H1 (cell line): ENCODE results near the gene SECISBP2L. TPM values are rescaled to one million over a fixed set of nuclear protein-coding genes. Genes with fewer than 3 reads are reported as not detected.

Experiments used
- CTCF ChIA-PET: fragments of 300-600 bp; sonication (Branson Sonifier 250); formaldehyde crosslinking; loops from one replicate; lab custom pipeline; 2021; ENCODE audit not compliant: partially characterized antibody; lab: Charles Lee
- POLR2A ChIA-PET: fragments of 300-600 bp; sonication (Branson Sonifier 250); formaldehyde crosslinking; loops from one replicate; lab custom pipeline; 2021; ENCODE audit warnings: inconsistent platforms; ENCODE audit not compliant: partially characterized antibody; lab: Charles Lee
- DNase-seq, 2 experiments: peaks; one replicate each; pipeline versions ENCODE4 v3.0.0 to v3.0.0-alpha.2; 2010 to 2022; ENCODE audit warnings: low spot score in 2 of 2, low read depth in 1 of 2, mixed read lengths in 1 of 2
- FAIRE-seq: peaks from 2 replicates; lab custom pipeline; 2011; peaks lifted over from hg19 to GRCh38; lab: Jason Lieb, UNC
- H2AFZ ChIP-seq: 2 replicates; pipeline ENCODE4 v1.8.1; 2012; ENCODE audit warnings: low read length, inconsistent platforms
- H2AK5ac ChIP-seq: 2 replicates; pipeline ENCODE4 v1.6.1; 2013; ENCODE audit warnings: low read depth, low read length
- H2BK120ac ChIP-seq: replicated peaks from 2 replicates; pipeline ENCODE3; 2013; ENCODE audit warnings: low read depth, low read length, inconsistent platforms
- H2BK12ac ChIP-seq: 2 replicates; pipeline ENCODE4 v1.6.1; 2013; ENCODE audit warnings: low read depth, low read length
- H2BK15ac ChIP-seq: 2 replicates; pipeline ENCODE4 v1.6.1; 2013; ENCODE audit warnings: low read length
- H2BK20ac ChIP-seq: 2 replicates; pipeline ENCODE4 v1.6.1; 2013; ENCODE audit warnings: low read length
- H2BK5ac ChIP-seq: 2 replicates; pipeline ENCODE4 v1.6.1; 2013; ENCODE audit warnings: low read depth, low read length
- H3K14ac ChIP-seq: 2 replicates; pipeline ENCODE4 v1.6.1; 2013; ENCODE audit warnings: inconsistent platforms; ENCODE audit not compliant: insufficient read length
- H3K18ac ChIP-seq: 2 replicates; pipeline ENCODE4 v1.6.1; 2013; ENCODE audit warnings: low read length; ENCODE audit errors: extremely low read depth
- H3K23ac ChIP-seq: 2 replicates; pipeline ENCODE4 v1.6.1; 2013; ENCODE audit warnings: inconsistent platforms; ENCODE audit not compliant: insufficient read length
- H3K23me2 ChIP-seq: 2 replicates; pipeline ENCODE4 v1.6.1; 2013; ENCODE audit warnings: low read depth, low read length
- H3K27ac ChIP-seq: 2 replicates; pipeline ENCODE4 v1.6.1; 2011; ENCODE audit warnings: low read depth, low read length, inconsistent platforms
- H3K27me3 ChIP-seq, 4 experiments: replicated peaks in 1 of 4; 1 replicate in 1 of 4; 2 replicates in 3 of 4; pipeline versions ENCODE4 v1.6.1 to v1.8.1; 2011 to 2013; ENCODE audit warnings: low read length in 3 of 4, mild to moderate bottlenecking in 3 of 4, inconsistent platforms in 2 of 4, mixed read lengths in 2 of 4, moderate library complexity in 1 of 4; ENCODE audit not compliant: control insufficient read depth in 3 of 4, insufficient read depth in 3 of 4; ENCODE audit errors: extremely low read depth in 1 of 4
- H3K36me3 ChIP-seq, 4 experiments: 2 replicates each; pipeline versions ENCODE4 v1.6.1 to v1.8.1; 2011 to 2013; ENCODE audit warnings: mild to moderate bottlenecking in 4 of 4, low read length in 3 of 4, moderate library complexity in 2 of 4, control low read depth in 1 of 4, inconsistent platforms in 1 of 4; ENCODE audit not compliant: insufficient read depth in 4 of 4, control insufficient read depth in 2 of 4
- H3K4ac ChIP-seq: replicated peaks from 2 replicates; pipeline ENCODE3; 2013; ENCODE audit warnings: low read length, low read depth, mixed read lengths, inconsistent platforms; ENCODE audit not compliant: insufficient read length
- H3K4me1 ChIP-seq, 4 experiments: replicated peaks in 1 of 4; 1 replicate in 1 of 4; 2 replicates in 3 of 4; pipeline versions ENCODE4 v1.6.1 to v1.8.1; 2011 to 2013; ENCODE audit warnings: low read length in 3 of 4, inconsistent platforms in 2 of 4, mixed read lengths in 1 of 4; ENCODE audit not compliant: insufficient read depth in 4 of 4, control insufficient read depth in 3 of 4
- H3K4me2 ChIP-seq, 2 experiments: 2 replicates each; pipeline versions ENCODE4 v1.6.1 to v1.8.1; 2011 to 2013; ENCODE audit warnings: low read depth in 2 of 2, low read length in 2 of 2, control low read depth in 1 of 2, inconsistent platforms in 1 of 2, mild to moderate bottlenecking in 1 of 2; ENCODE audit not compliant: insufficient read depth in 1 of 2
- H3K4me3 ChIP-seq, 4 experiments: fragments of 200-600, 300-600 bp in 1 of 4; sonication (generic), shearing (Covaris generic), sonication (Bioruptor Twin) in 1 of 4; 2 replicates each; pipeline versions ENCODE4 v1.5.1 to v1.8.1; 2011 to 2016; ENCODE audit warnings: low read length in 4 of 4, low read depth in 3 of 4, control low read depth in 2 of 4, inconsistent platforms in 2 of 4, mild to moderate bottlenecking in 2 of 4, mixed read lengths in 1 of 4, moderate library complexity in 1 of 4; ENCODE audit not compliant: insufficient read depth in 2 of 4; ENCODE audit errors: extremely low read depth in 1 of 4
- H3K56ac ChIP-seq: replicated peaks from 2 replicates; pipeline ENCODE3; 2013; ENCODE audit warnings: low read depth, mild to moderate bottlenecking, mixed read lengths, low read length, inconsistent platforms; ENCODE audit not compliant: insufficient read length
- H3K79me1 ChIP-seq: 2 replicates; pipeline ENCODE4 v1.6.1; 2013; ENCODE audit warnings: low read depth, low read length, control low read depth
- H3K79me2 ChIP-seq, 2 experiments: 2 replicates each; pipeline versions ENCODE4 v1.6.1 to v1.8.1; 2012 to 2013; ENCODE audit warnings: low read length in 2 of 2, mild to moderate bottlenecking in 2 of 2, inconsistent platforms in 1 of 2; ENCODE audit not compliant: insufficient read depth in 2 of 2, control insufficient read depth in 1 of 2
- H3K9ac ChIP-seq, 4 experiments: replicated peaks in 1 of 4; 1 replicate in 1 of 4; 2 replicates in 3 of 4; pipeline versions ENCODE4 v1.6.1 to v1.8.1; 2011 to 2013; ENCODE audit warnings: low read depth in 3 of 4, low read length in 3 of 4, control low read depth in 2 of 4, mild to moderate bottlenecking in 2 of 4, moderate library complexity in 2 of 4, inconsistent platforms in 1 of 4; ENCODE audit errors: extremely low read depth in 1 of 4
- H3K9me3 ChIP-seq, 2 experiments: 2 replicates each; pipeline versions ENCODE4 v1.6.1 to v1.8.1; 2012 to 2013; ENCODE audit warnings: mild to moderate bottlenecking in 2 of 2, moderate library complexity in 2 of 2, control low read depth in 1 of 2, inconsistent platforms in 1 of 2, low read depth in 1 of 2, low read length in 1 of 2, mixed read lengths in 1 of 2; ENCODE audit not compliant: insufficient read depth in 2 of 2
- H4K20me1 ChIP-seq, 2 experiments: replicated peaks in 1 of 2; 2 replicates each; pipeline versions ENCODE3 to v1.8.1; 2011 to 2013; ENCODE audit warnings: inconsistent platforms in 2 of 2, low read length in 2 of 2, mild to moderate bottlenecking in 1 of 2; ENCODE audit not compliant: insufficient read depth in 2 of 2, control insufficient read depth in 1 of 2
- H4K5ac ChIP-seq: 2 replicates; pipeline ENCODE4 v1.6.1; 2013; ENCODE audit warnings: low read length, low read depth, mixed read lengths, inconsistent platforms; ENCODE audit not compliant: insufficient read length
- H4K8ac ChIP-seq: 2 replicates; pipeline ENCODE4 v1.8.0; 2013; ENCODE audit warnings: mild to moderate bottlenecking, moderate library complexity, low read length, inconsistent platforms; ENCODE audit not compliant: insufficient read depth; ENCODE audit errors: extremely low read depth
- H4K91ac ChIP-seq: replicated peaks from 2 replicates; pipeline ENCODE3; 2013; ENCODE audit warnings: low read length, mixed read lengths, inconsistent platforms; ENCODE audit not compliant: insufficient read length
- BCL11A ChIP-seq, 2 experiments: IDR thresholded peaks; one replicate each; pipeline ENCODE4 v1.6.1; 2011; ENCODE audit warnings: low read depth in 2 of 2, low read length in 2 of 2, mild to moderate bottlenecking in 2 of 2
- CHD2 ChIP-seq: IDR thresholded peaks from 2 replicates; pipeline ENCODE4 v1.6.1; 2012; ENCODE audit warnings: low read length, improper control_type of control experiment
- EGR1 ChIP-seq: IDR thresholded peaks from 2 replicates; pipeline ENCODE4 v1.6.1; 2011; ENCODE audit warnings: low read depth, low read length, borderline replicate concordance
- EZH2 ChIP-seq: fragments of 200-600 bp; sonication (generic); IDR thresholded peaks from 2 replicates; pipeline ENCODE4 v1.7.1; 2012; ENCODE audit warnings: low read depth, mild to moderate bottlenecking, moderate library complexity, low read length, inconsistent platforms; ENCODE audit not compliant: severe bottlenecking
- HDAC2 ChIP-seq, 2 experiments: fragments of 300-600 bp in 1 of 2; sonication (generic) in 1 of 2; IDR thresholded peaks; 2 replicates each; pipeline ENCODE4 v1.6.1; 2011 to 2012; ENCODE audit warnings: low read depth in 2 of 2, low read length in 2 of 2, mild to moderate bottlenecking in 2 of 2, moderate library complexity in 2 of 2, borderline replicate concordance in 1 of 2, inconsistent platforms in 1 of 2
- PHF8 ChIP-seq: fragments of 200-600 bp; sonication (generic); conservative IDR thresholded peaks from 2 replicates; pipeline ENCODE4 v1.7.1; 2012; ENCODE audit warnings: low read depth, mild to moderate bottlenecking, inconsistent platforms, low read length, moderate library complexity
- RXRA ChIP-seq: IDR thresholded peaks from 2 replicates; pipeline ENCODE4 v1.6.1; 2011; ENCODE audit warnings: low read depth, mild to moderate bottlenecking, low read length, moderate library complexity; ENCODE audit not compliant: insufficient read depth
- SIN3A ChIP-seq, 2 experiments: IDR thresholded peaks in 1 of 2; conservative IDR thresholded peaks in 1 of 2; 2 replicates each; pipeline ENCODE4 v1.6.1; 2011 to 2012; ENCODE audit warnings: low read length in 2 of 2, improper control_type of control experiment in 1 of 2, low read depth in 1 of 2, mild to moderate bottlenecking in 1 of 2
- SIX5 ChIP-seq: IDR thresholded peaks from 2 replicates; pipeline ENCODE4 v1.6.1; 2011; ENCODE audit warnings: mild to moderate bottlenecking, low read depth, low read length
- SP1 ChIP-seq: IDR thresholded peaks from 2 replicates; pipeline ENCODE4 v1.6.1; 2011; ENCODE audit warnings: low read depth, low read length
- SP2 ChIP-seq: IDR thresholded peaks from 2 replicates; pipeline ENCODE4 v1.6.1; 2012; ENCODE audit warnings: mild to moderate bottlenecking, low read length, inconsistent platforms
- TAF7 ChIP-seq: optimal IDR thresholded peaks from 2 replicates; pipeline ENCODE3; 2011; ENCODE audit warnings: low read depth, mild to moderate bottlenecking, inconsistent platforms, low read length, moderate library complexity, borderline replicate concordance
- USF2 ChIP-seq: IDR thresholded peaks from 2 replicates; pipeline ENCODE4 v1.6.1; 2011; ENCODE audit warnings: low read length, improper control_type of control experiment
- WGBS, 2 experiments: shearing (Covaris generic) in 1 of 2; methylation state at CpG; one replicate each; pipeline versions ENCODE4 v1.1.6 to v1.1.7; 2013 to 2015; ENCODE audit warnings: low lambda C conversion rate in 2 of 2, mixed read lengths in 2 of 2, inconsistent platforms in 1 of 2, low coverage in 1 of 2, missing lambda C conversion rate in 1 of 2; ENCODE audit not compliant: insufficient replicate concordance in 2 of 2, insufficient coverage in 1 of 2, insufficient read length in 1 of 2; ENCODE audit errors: extremely low coverage in 1 of 2, missing lambda C conversion rate in 1 of 2; 5-methylcytosine and 5-hydroxymethylcytosine counted together
- polyA plus RNA-seq, 7 experiments: library from polyadenylated mRNA; depleted of rRNA in 3 of 7; stranded (reverse) in 5 of 7; unstranded in 2 of 7; fragments of >200 nt in 5 of 7; fragments of 200-250 nt in 2 of 7; gene quantifications; 1 replicate in 5 of 7; 2 replicates in 1 of 7; 4 replicates in 1 of 7; pipeline versions ENCODE4 v1.2.1 to v1.2.3, GENCODE V29; 2011 to 2013; ENCODE audit warnings: missing spikeins in 2 of 7, mixed read lengths in 2 of 7
- total RNA-seq: library from RNA; stranded (reverse); fragmentation: NEBNext Ultra II Directional; extraction: Animal tissue kit (Norgen Biotek cat#: 25700); gene quantifications from 2 replicates; pipeline ENCODE4 v1.2.1, GENCODE V29; 2021

The SECISBP2L gene
- total and polyA plus RNA-seq, 2 of the 8 experiments (the other 6 are each of a cell fraction or from before 2014, with no cell fraction given): 7.6 to 22.8 TPM

GRCh38 chr15:49044002-49044401, 2.2 kb downstream of the SECISBP2L start:
- H3K4ac ChIP-seq: no peak overlapping the region
- no peak overlapping the region for H3K18ac ChIP-seq
- no peaks in the 10 kb centered on the region; the same call in 1 of the 2 replicates for H3K79me1 ChIP-seq
- no peak overlapping the region for H2BK20ac ChIP-seq
- H2BK120ac ChIP-seq: no peak overlapping the region
- no peaks in the 10 kb centered on the region for H3K9me3 ChIP-seq
- no peak overlapping the region for H2AFZ ChIP-seq
- DNase-seq: no peak
- no peak overlapping the region for H4K8ac ChIP-seq
- WGBS, 2 experiments: 81% methylated on average over 3 of the region's 3 CpGs; no CpG with 5 or more reads in 1 of the 2 experiments
- no peak overlapping the region for H2BK15ac ChIP-seq
- no peak overlapping the region for H3K23ac ChIP-seq
- H3K4me2 ChIP-seq: peak overlapping the region in 1 of 2 experiments; percentile 65; a peak in 1 of 4 replicates
- no peak overlapping the region for H3K56ac ChIP-seq
- H3K4me3 ChIP-seq: peak overlapping the region in 1 of 4 experiments; percentile 97; a peak in 2 of 8 replicates
- H3K23me2 ChIP-seq: peaks cover 2% of the 10 kb centered on the region
- CTCF ChIA-PET: no interaction called here
- no peak overlapping the region for H3K14ac ChIP-seq
- peaks cover 0 to 65% of the 10 kb centered on the region in 2 experiments for H3K79me2 ChIP-seq
- H4K91ac ChIP-seq: no peak overlapping the region
- no peak overlapping the region for H2BK12ac ChIP-seq
- no peaks in the 10 kb centered on the region for H3K36me3 ChIP-seq
- no peak overlapping the region for H3K9ac ChIP-seq
- no peak overlapping the region for H4K5ac ChIP-seq
- H2BK5ac ChIP-seq: no peak overlapping the region
- POLR2A ChIA-PET: no interaction called here
- no peak for FAIRE-seq
- no peak overlapping the region for H2AK5ac ChIP-seq
- H3K4me1 ChIP-seq: no peaks in the 10 kb centered on the region
- no peaks in the 10 kb centered on the region for H3K27me3 ChIP-seq
- no peak overlapping the region for H3K27ac ChIP-seq
- H4K20me1 ChIP-seq: no peaks in the 10 kb centered on the region
- TF ChIP-seq TAF7 (no peak), PHF8 (no peak), SP2 (no peak), EGR1 (no peak), USF2 (no peak), SIX5 (no peak), CHD2 (no peak), RXRA (no peak), BCL11A (IDR thresholded peaks at IDR 0.05; ENCODE audit: low read depth in 2 of 2, low read length in 2 of 2) (no peak), EZH2 (no peak), HDAC2 (IDR thresholded peaks at IDR 0.05; ENCODE audit: borderline replicate concordance in 1 of 2, low read depth in 2 of 2, low read length in 2 of 2) (no peak), SP1 (no peak), SIN3A (conservative IDR thresholded peaks at IDR 0.05 in 1 of 2, IDR thresholded peaks at IDR 0.05 in 1 of 2; ENCODE audit: low read depth in 1 of 2, low read length in 2 of 2) (no peak)
